GM10266 (cell line): ENCODE data around the gene ROR1.

ENCODE experiments used
- DNase-seq: peaks from one replicate; pipeline ENCODE4 v3.0.0; 2012; ENCODE audit errors: extremely low spot score
- TF ChIP-seq, protein P1 (sequence below): IDR thresholded peaks from 2 replicates; pipeline ENCODE4 v1.5.1; 2012; ENCODE audit warnings: mild to moderate bottlenecking, low read depth; ENCODE audit not compliant: control insufficient read depth, insufficient read depth; ENCODE audit errors: missing control alignments

ROR1 gene

DNA sequence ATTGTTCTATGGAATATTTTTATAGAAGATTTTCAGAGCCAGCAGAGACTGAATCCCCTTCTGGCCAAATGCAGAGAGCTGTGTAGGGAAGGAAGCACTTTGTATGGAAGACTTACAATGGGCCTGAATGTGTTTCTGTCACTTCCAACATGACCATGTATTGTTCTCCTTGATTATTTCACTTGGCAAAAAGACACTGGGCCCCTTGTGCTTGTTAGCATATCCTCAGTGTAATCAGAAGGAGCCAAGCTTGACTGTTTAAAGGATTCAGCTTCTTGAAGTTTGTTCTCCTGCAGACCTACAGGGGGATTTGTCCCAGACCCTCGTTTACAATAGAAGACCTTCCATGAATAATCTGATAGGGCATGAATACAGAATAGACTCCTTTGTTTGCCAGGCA is 381.5 kb downstream of the ROR1 start:
- TF ChIP-seq, protein P1, sequence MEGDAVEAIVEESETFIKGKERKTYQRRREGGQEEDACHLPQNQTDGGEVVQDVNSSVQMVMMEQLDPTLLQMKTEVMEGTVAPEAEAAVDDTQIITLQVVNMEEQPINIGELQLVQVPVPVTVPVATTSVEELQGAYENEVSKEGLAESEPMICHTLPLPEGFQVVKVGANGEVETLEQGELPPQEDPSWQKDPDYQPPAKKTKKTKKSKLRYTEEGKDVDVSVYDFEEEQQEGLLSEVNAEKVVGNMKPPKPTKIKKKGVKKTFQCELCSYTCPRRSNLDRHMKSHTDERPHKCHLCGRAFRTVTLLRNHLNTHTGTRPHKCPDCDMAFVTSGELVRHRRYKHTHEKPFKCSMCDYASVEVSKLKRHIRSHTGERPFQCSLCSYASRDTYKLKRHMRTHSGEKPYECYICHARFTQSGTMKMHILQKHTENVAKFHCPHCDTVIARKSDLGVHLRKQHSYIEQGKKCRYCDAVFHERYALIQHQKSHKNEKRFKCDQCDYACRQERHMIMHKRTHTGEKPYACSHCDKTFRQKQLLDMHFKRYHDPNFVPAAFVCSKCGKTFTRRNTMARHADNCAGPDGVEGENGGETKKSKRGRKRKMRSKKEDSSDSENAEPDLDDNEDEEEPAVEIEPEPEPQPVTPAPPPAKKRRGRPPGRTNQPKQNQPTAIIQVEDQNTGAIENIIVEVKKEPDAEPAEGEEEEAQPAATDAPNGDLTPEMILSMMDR = no peak
- no peak for DNase-seq

DNA sequence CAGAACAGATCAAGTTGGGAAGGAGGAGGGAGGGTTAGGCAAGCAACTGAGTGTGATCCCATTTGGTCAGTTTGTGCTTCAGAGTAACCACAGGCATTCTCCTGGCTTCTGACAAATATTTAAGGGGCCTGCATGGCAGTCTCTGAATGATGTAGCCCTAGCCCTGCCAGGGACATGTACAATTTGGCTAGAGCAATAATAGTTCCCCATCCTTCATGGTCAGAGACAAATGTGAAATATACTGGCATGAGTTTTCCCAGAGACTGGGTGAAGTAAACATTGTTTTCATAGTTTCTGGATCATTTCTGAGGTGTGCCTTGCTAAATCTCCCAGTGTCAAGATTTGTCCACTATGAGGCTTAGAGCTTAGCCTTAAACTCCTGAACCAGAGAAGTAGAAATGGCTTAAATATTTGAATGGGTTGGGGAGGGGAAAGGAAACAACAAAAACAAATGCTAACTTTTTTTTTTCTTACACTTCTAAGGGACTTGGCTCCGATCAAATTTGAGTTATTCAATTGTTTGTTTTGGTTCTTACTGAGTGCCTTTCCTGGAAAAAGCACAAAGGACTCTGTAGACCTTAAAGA is 387.6 kb downstream of the ROR1 start:
- TF ChIP-seq, protein P1 = no peak
- no peak for DNase-seq

DNA sequence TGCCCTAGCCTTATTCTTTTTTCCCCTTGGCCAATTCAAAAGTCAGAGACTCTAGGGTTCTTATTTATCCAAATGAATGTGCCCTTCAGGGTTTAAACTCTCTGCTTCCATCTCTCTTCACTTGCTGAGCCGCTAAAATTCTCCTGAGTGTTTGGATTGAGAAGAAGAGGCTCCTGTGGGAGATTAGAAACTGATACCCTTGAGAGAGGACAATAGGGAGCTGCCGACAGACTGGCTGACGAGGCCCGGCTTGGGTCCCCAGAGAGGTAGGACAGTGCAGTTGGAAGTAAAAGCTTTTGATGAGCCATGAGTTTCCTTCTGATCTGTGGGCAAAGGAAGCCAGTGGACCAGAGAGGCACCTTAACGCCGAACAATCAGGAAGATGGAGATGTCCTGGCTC is 388.3 kb downstream of the ROR1 start:
- no peak for DNase-seq
- TF ChIP-seq, protein P1 = no peak

GRCh38 chr1:64162804-64163203 is 389.0 kb downstream of the ROR1 start:
- TF ChIP-seq, protein P1 = no peak

GRCh38 chr1:64163431-64163830 is 389.6 kb downstream of the ROR1 start:
- TF ChIP-seq, protein P1 = no peak
- DNase-seq = no peak

More at GRCh38 chr1:64162804-64163203, 389.0 kb downstream of the ROR1 start:
- no peak for DNase-seq

DNA sequence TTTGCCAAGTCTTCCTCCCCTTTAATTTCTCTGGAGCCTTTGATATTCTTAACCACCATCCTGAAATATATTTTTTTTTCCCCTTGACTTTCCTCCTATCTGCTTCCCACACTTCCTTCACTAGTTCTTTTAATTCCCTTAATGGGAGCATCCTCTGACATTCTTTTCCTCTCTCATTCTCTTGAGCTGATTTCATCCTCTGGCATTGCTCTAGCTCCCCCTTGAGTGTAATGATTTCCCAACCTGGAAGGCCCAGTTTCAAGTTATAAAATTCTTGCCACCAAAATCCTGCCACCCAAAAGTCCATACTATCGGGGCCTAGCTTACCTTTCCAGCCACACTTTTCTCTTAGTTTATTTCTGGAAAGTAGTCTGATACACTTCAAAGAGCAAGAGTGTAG is 390.2 kb downstream of the ROR1 start:
- TF ChIP-seq, protein P1 = no peak
- DNase-seq = no peak

GRCh38 chr1:64166629-64167028 is 392.8 kb downstream of the ROR1 start:
- no peak for DNase-seq

More at GRCh38 chr1:64166629-64167028, 392.8 kb downstream of the ROR1 start:
- TF ChIP-seq, protein P1 = no peak
